H9 (cell line): ENCODE data around the gene GNA12. TPM values are rescaled to one million over a fixed set of nuclear protein-coding genes. Genes with fewer than 3 reads are reported as not detected.
A peak's percentile ranks its signal among the peaks of the same experiment; 100 is the strongest.

Source experiments
- DNase-seq: peaks from one replicate; pipeline ENCODE4 v3.0.0-alpha.2; 2017
- H2AFZ ChIP-seq: one replicate; pipeline ENCODE4 v1.6.1; 2013; ENCODE audit warnings: mild to moderate bottlenecking, low read length, control low read depth, moderate library complexity
- H2AK5ac ChIP-seq: 2 replicates; pipeline ENCODE4 v1.6.1; 2013; ENCODE audit warnings: low read length, control low read depth, mixed read lengths; ENCODE audit not compliant: insufficient read length
- H2BK120ac ChIP-seq: one replicate; pipeline ENCODE4 v1.6.1; 2013; ENCODE audit warnings: low read depth, mild to moderate bottlenecking, low read length, control low read depth, inconsistent platforms; ENCODE audit not compliant: poor library complexity, severe bottlenecking
- H2BK12ac ChIP-seq: 2 replicates; pipeline ENCODE4 v1.6.1; 2013; ENCODE audit warnings: low read length, control low read depth, mixed read lengths, low read depth; ENCODE audit not compliant: insufficient read length
- H2BK15ac ChIP-seq: 2 replicates; pipeline ENCODE4 v1.6.1; 2013; ENCODE audit warnings: low read depth, low read length, control low read depth
- H2BK20ac ChIP-seq: one replicate; pipeline ENCODE4 v1.6.1; 2013; ENCODE audit warnings: low read depth, mild to moderate bottlenecking, low read length, control low read depth, inconsistent platforms; ENCODE audit not compliant: poor library complexity, severe bottlenecking
- H2BK5ac ChIP-seq: 2 replicates; pipeline ENCODE4 v1.6.1; 2013; ENCODE audit warnings: low read length, control low read depth, mixed read lengths; ENCODE audit not compliant: insufficient read length
- H3K14ac ChIP-seq: 2 replicates; pipeline ENCODE4 v1.6.1; 2013; ENCODE audit warnings: low read length, control low read depth; ENCODE audit not compliant: insufficient read depth
- H3K18ac ChIP-seq: 2 replicates; pipeline ENCODE4 v1.6.1; 2013; ENCODE audit warnings: low read depth, mild to moderate bottlenecking, mixed read lengths, low read length, control low read depth; ENCODE audit not compliant: insufficient read length
- H3K23ac ChIP-seq: 2 replicates; pipeline ENCODE4 v1.6.1; 2013; ENCODE audit warnings: low read length, control low read depth, mixed read lengths, low read depth; ENCODE audit not compliant: insufficient read length
- H3K23me2 ChIP-seq: 2 replicates; pipeline ENCODE4 v1.6.1; 2013; ENCODE audit warnings: low read depth, mild to moderate bottlenecking, mixed read lengths, low read length, control low read depth; ENCODE audit not compliant: insufficient read length, poor library complexity, severe bottlenecking
- H3K27ac ChIP-seq: 2 replicates; pipeline ENCODE4 v1.5.1; 2013; ENCODE audit warnings: low read length, control low read depth, mixed read lengths, low read depth; ENCODE audit not compliant: insufficient read length
- H3K27me3 ChIP-seq: 2 replicates; pipeline ENCODE4 v1.6.1; 2013; ENCODE audit warnings: low read length, control low read depth, inconsistent platforms; ENCODE audit not compliant: insufficient read depth
- H3K4ac ChIP-seq: 2 replicates; pipeline ENCODE4 v1.6.1; 2013; ENCODE audit warnings: low read depth, mild to moderate bottlenecking, control low read depth, inconsistent platforms, low read length, moderate library complexity
- H3K4me1 ChIP-seq: 2 replicates; pipeline ENCODE4 v1.6.1; 2013; ENCODE audit warnings: low read length, control low read depth, inconsistent platforms; ENCODE audit not compliant: insufficient read depth
- H3K4me2 ChIP-seq: 2 replicates; pipeline ENCODE4 v1.6.1; 2013; ENCODE audit warnings: low read length, control low read depth, mixed read lengths; ENCODE audit not compliant: insufficient read length, insufficient read depth
- H3K56ac ChIP-seq: 2 replicates; pipeline ENCODE4 v1.6.1; 2013; ENCODE audit warnings: low read depth, mild to moderate bottlenecking, mixed read lengths, low read length, control low read depth; ENCODE audit not compliant: insufficient read length
- H3K79me1 ChIP-seq: 2 replicates; pipeline ENCODE4 v1.6.1; 2013; ENCODE audit warnings: low read depth, mild to moderate bottlenecking, moderate library complexity, low read length, control low read depth, inconsistent platforms; ENCODE audit not compliant: insufficient read depth, poor library complexity, severe bottlenecking
- H3K79me2 ChIP-seq: 2 replicates; pipeline ENCODE4 v1.6.1; 2013; ENCODE audit warnings: low read length, control low read depth, inconsistent platforms; ENCODE audit not compliant: insufficient read depth
- H3K9ac ChIP-seq: 2 replicates; pipeline ENCODE4 v1.6.1; 2013; ENCODE audit warnings: low read length, control low read depth, mixed read lengths; ENCODE audit not compliant: insufficient read length; ENCODE audit errors: extremely low read depth
- H3K9me3 ChIP-seq: one replicate; pipeline ENCODE4 v1.6.1; 2013; ENCODE audit warnings: low read depth, low read length, inconsistent platforms; ENCODE audit not compliant: control insufficient read depth
- H3T11ph ChIP-seq: one replicate; pipeline ENCODE4 v1.6.1; 2013; ENCODE audit warnings: mild to moderate bottlenecking, low read length, control low read depth, inconsistent platforms
- H4K20me1 ChIP-seq: one replicate; pipeline ENCODE4 v1.6.1; 2013; ENCODE audit not compliant: control insufficient read depth, insufficient read length, insufficient read depth
- H4K5ac ChIP-seq: 2 replicates; pipeline ENCODE4 v1.6.1; 2013; ENCODE audit warnings: low read depth, mild to moderate bottlenecking, mixed read lengths, low read length, control low read depth; ENCODE audit not compliant: insufficient read length
- H4K8ac ChIP-seq: replicated peaks from 2 replicates; pipeline ENCODE4 v1.6.1; 2013; ENCODE audit warnings: low read length, control low read depth, mixed read lengths, low read depth; ENCODE audit not compliant: insufficient read length
- H4K91ac ChIP-seq: 2 replicates; pipeline ENCODE4 v1.6.1; 2013; ENCODE audit warnings: low read depth, mild to moderate bottlenecking, moderate library complexity, mixed read lengths, low read length, control low read depth; ENCODE audit not compliant: insufficient read length
- H3K27ac Mint-ChIP-seq, 3 experiments: 2 replicates in 2 of 3; 3 replicates in 1 of 3; pipeline ENCODE4 v1.8.0; 2020 to 2021; ENCODE audit warnings: mixed read lengths in 3 of 3, mild to moderate bottlenecking in 1 of 3, moderate library complexity in 1 of 3
- H3K27me3 Mint-ChIP-seq: 2 replicates; pipeline ENCODE4 v1.8.0; 2021; ENCODE audit warnings: low read depth, mild to moderate bottlenecking, moderate library complexity, mixed read lengths
- H3K36me3 Mint-ChIP-seq, 3 experiments: 2 replicates in 2 of 3; 3 replicates in 1 of 3; pipeline ENCODE4 v1.8.0; 2020 to 2021; ENCODE audit warnings: low read depth in 3 of 3, mixed read lengths in 3 of 3; ENCODE audit not compliant: insufficient read depth in 1 of 3
- H3K4me1 Mint-ChIP-seq, 2 experiments: 2 replicates each; pipeline ENCODE4 v1.8.0; 2020; ENCODE audit warnings: mixed read lengths in 2 of 2
- H3K4me3 Mint-ChIP-seq, 2 experiments: 2 replicates in 1 of 2; 3 replicates in 1 of 2; pipeline ENCODE4 v1.8.0; 2020 to 2021; ENCODE audit warnings: mild to moderate bottlenecking in 2 of 2, mixed read lengths in 2 of 2, moderate library complexity in 1 of 2
- H3K9me3 Mint-ChIP-seq, 2 experiments: 2 replicates in 1 of 2; 3 replicates in 1 of 2; pipeline ENCODE4 v1.8.0; 2020; ENCODE audit warnings: mild to moderate bottlenecking in 2 of 2, mixed read lengths in 2 of 2, moderate library complexity in 1 of 2
- WGBS: extraction: QIAGEN DNeasy Blood & Tissue Kit; methylation state at CpG from one replicate; pipeline ENCODE4 v1.1.7; 2013; ENCODE audit warnings: missing lambda C conversion rate, low lambda C conversion rate, mixed read lengths; ENCODE audit not compliant: insufficient read length; ENCODE audit errors: extremely low coverage; 5-methylcytosine and 5-hydroxymethylcytosine counted together
- total RNA-seq: library from RNA; stranded (reverse); gene quantifications from 2 replicates; pipeline ENCODE4 v1.2.1, GENCODE V29; 2021
- TF ChIP-seq, protein P1 (sequence below): fragments of 200-600 bp; sonication (generic); conservative IDR thresholded peaks from 3 replicates; pipeline ENCODE4 v1.8.0; 2021; ENCODE audit warnings: antibody characterized with exemption, mild to moderate bottlenecking

GNA12 gene
- total RNA-seq, 1 experiment from 2014 or later = 60.2 TPM

DNA sequence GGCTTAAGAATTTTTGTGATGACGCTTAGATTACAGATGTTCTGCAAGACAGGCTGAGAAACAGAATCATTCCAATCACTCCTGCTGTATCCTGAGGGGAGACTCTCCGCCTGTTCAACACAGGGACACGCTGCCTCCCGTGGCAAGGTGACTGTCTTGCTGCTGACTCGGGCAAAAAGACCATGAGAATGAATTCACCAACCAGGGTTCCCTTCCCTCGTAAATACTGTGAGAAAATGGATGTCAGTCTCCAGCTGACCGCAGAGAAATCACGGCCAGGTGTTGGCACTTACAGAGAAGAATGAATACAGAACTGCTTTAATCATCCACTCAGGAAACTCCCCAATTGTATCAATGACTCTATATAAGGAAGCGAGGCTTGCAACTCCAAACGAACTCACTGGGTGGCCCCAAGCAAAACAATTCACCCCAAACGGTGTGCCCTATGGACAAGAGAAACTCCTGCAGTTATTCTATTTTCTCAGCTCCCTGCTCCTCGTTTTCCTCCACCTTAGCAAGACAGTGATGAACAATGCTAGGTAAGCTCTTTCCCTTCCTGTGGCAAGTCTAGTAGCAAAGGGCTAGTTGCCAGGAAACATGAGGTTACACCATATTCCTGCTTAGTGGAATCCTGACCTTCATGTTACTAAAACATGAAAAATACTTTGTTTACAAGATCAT, 22.8 kb downstream of the GNA12 start:
- Histone ChIP-seq H2BK5ac (no peak overlapping the region), H3K23ac (no peak overlapping the region), H3K4me1 (peaks cover 35% of the 10 kb centered on the region; the same call in 1 of the 2 replicates), H3K27ac (peak overlapping the region; percentile 96), H3K4me2 (peak overlapping the region; percentile 17), H2AFZ (no peak overlapping the region), H2BK15ac (no peak overlapping the region), H3K23me2 (no peaks in the 10 kb centered on the region), H3K4ac (no peak overlapping the region; the same call in 1 of the 2 replicates), H3K79me2 (peaks cover 38% of the 10 kb centered on the region; the same call in 1 of the 2 replicates), H3K79me1 (peaks cover 5% of the 10 kb centered on the region), H3K56ac (no peak overlapping the region), H3K27me3 (no peaks in the 10 kb centered on the region), H3K9ac (no peak overlapping the region), H4K91ac (no peak overlapping the region), H3K18ac (peak overlapping the region; percentile 1), H4K5ac (no peak overlapping the region), H3K9me3 (no peaks in the 10 kb centered on the region), H4K8ac (no peak overlapping the region), H2BK12ac (no peak overlapping the region), H4K20me1 (no peaks in the 10 kb centered on the region), H3K14ac (peak overlapping the region; percentile 9; the same call in 1 of the 2 replicates), H3T11ph (no peak overlapping the region), H2AK5ac (no peak overlapping the region), H2BK120ac (no peak overlapping the region), H2BK20ac (no peak overlapping the region)
- no CpG with 5 or more reads among the region's 12 CpGs for WGBS
- Mint-ChIP-seq H3K4me1 (peaks cover 78 to 79% of the 10 kb centered on the region in 2 experiments), H3K9me3 (no peaks in the 10 kb centered on the region; a peak in 1 of 5 replicates), H3K27me3 (no peaks in the 10 kb centered on the region), H3K4me3 (peak overlapping the region; percentile 21 to 70), H3K36me3 (peaks cover 0 to 4% (median 2%) of the 10 kb centered on the region in 3 experiments; a peak in 5 of 7 replicates), H3K27ac (peak overlapping the region; percentile 96 to 100 (median 97))
- TF ChIP-seq, protein P1, sequence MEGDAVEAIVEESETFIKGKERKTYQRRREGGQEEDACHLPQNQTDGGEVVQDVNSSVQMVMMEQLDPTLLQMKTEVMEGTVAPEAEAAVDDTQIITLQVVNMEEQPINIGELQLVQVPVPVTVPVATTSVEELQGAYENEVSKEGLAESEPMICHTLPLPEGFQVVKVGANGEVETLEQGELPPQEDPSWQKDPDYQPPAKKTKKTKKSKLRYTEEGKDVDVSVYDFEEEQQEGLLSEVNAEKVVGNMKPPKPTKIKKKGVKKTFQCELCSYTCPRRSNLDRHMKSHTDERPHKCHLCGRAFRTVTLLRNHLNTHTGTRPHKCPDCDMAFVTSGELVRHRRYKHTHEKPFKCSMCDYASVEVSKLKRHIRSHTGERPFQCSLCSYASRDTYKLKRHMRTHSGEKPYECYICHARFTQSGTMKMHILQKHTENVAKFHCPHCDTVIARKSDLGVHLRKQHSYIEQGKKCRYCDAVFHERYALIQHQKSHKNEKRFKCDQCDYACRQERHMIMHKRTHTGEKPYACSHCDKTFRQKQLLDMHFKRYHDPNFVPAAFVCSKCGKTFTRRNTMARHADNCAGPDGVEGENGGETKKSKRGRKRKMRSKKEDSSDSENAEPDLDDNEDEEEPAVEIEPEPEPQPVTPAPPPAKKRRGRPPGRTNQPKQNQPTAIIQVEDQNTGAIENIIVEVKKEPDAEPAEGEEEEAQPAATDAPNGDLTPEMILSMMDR = 0 out of 3 replicates have a peak, but pooled peaks have one; percentile 15
- DNase-seq = peak; percentile 77
